Measurements from ENCODE around the gene SP2. TPM values are rescaled to one million over a fixed set of nuclear protein-coding genes. Genes with fewer than 3 reads are reported as not detected.
A peak's percentile ranks its signal among the peaks of the same experiment; 100 is the strongest.

The SP2 gene
- total RNA-seq, 1 experiment from 2014 or later = 22.2 TPM

- no peak overlapping the region for H2AFZ ChIP-seq (ENCODE audit: low read depth, low read length, poor library complexity, severe bottlenecking)
- CTCF ChIA-PET = interaction anchor here (1.0 to 1.3 kb wide), 2 partner anchors 14 to 23 kb away, joined by 3 to 4 read pairs; no protein-coding TSS in a partner anchor
- TF ChIP-seq, protein P1, sequence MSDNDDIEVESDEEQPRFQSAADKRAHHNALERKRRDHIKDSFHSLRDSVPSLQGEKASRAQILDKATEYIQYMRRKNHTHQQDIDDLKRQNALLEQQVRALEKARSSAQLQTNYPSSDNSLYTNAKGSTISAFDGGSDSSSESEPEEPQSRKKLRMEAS (IDR thresholded peaks at IDR 0.05) = no peak
- no peak for TF ChIP-seq ZNF274 (IDR thresholded peaks at IDR 0.05; ENCODE audit: low read depth, low read length)
- TF ChIP-seq JUND (IDR thresholded peaks at IDR 0.05) = no peak
- no peak overlapping the region for H3K4me3 ChIP-seq (replicated peaks in 1 of 2; ENCODE audit: low read depth in 1 of 2, low read length in 2 of 2)
- no TSS peak for BruUV-seq (replicated peaks)
- H3K79me2 ChIP-seq (ENCODE audit: insufficient read depth, low read length) = no peaks in the 10 kb centered on the region
- intact Hi-C loops (cut with micrococcal nuclease) = no loop called here
- H3K4me1 ChIP-seq (ENCODE audit: control insufficient read depth in 1 of 2, insufficient read depth in 2 of 2, low read length in 2 of 2) = peaks cover 13 to 34% of the 10 kb centered on the region in 2 experiments
- H3K4me2 ChIP-seq (ENCODE audit: low read length) = no peak overlapping the region
- H3K9ac ChIP-seq (ENCODE audit: low read length) = no peak overlapping the region
- no peaks in the 10 kb centered on the region for H3K27me3 ChIP-seq (ENCODE audit: insufficient read depth, low read length)
- DNase-seq (ENCODE audit: low read depth, low spot score) (no peak), ATAC-seq (no peak)
- RAD21 ChIA-PET (ENCODE audit: low non-redundant PET in 1 of 2, low total read pairs in 2 of 2, uncharacterized antibody in 2 of 2, unreplicated experiment in 2 of 2) = no interaction called here
- no peaks in the 10 kb centered on the region for H3K9me3 ChIP-seq (ENCODE audit: control insufficient read depth in 1 of 2, insufficient read depth in 1 of 2, low read depth in 1 of 2, low read length in 2 of 2)
- POLR2A ChIA-PET = no interaction called here
- H3K36me3 ChIP-seq (ENCODE audit: control insufficient read depth in 1 of 2, insufficient read depth in 2 of 2, low read length in 2 of 2) = no peaks in the 10 kb centered on the region
- H3K9me2 ChIP-seq (ENCODE audit: insufficient read depth) = no peaks in the 10 kb centered on the region
- no peak overlapping the region for H3K27ac ChIP-seq (ENCODE audit: low read depth, low read length)
- H4K20me1 ChIP-seq (ENCODE audit: insufficient read depth) = no peaks in the 10 kb centered on the region
These were observed 68.8 kb downstream of the SP2 start for GRCh38 chr17:47964856-47965255.

DNA sequence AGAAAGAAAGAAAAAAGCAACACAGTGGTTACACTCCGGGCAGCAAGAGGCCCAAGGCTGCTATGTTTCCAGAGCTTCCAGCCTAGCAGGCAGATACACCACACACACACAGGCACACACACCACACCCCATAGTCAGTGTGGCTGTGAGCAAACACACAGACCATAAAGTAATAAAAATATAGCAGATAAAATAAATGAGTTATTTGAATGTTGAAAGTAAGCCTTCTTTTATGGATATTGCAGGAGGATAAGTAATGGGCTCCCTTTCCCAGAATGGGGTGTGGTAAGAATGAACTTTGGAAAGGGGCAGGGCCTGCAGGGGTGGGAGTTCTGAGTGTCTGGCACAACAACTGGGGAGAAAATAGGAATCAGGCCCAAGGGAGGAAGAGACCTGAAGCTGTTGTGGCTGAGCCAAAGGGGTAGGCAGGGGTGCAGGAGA, 70.1 kb downstream of the SP2 start:
- no peak overlapping the region for H3K9ac ChIP-seq (ENCODE audit: low read length)
- no peaks in the 10 kb centered on the region for H4K20me1 ChIP-seq (ENCODE audit: insufficient read depth)
- no peak overlapping the region for H2AFZ ChIP-seq (ENCODE audit: low read depth, low read length, poor library complexity, severe bottlenecking)
- TF ChIP-seq CBX3 (IDR thresholded peaks at IDR 0.05; ENCODE audit: low read depth) (no peak), POLR2A (IDR thresholded peaks at IDR 0.05; ENCODE audit: borderline replicate concordance, extremely low read depth, insufficient read depth, insufficient read length) (no peak), ZNF274 (IDR thresholded peaks at IDR 0.05; ENCODE audit: low read depth, low read length) (no peak)
- intact Hi-C loops (cut with micrococcal nuclease) = no loop called here
- H3K9me3 ChIP-seq (ENCODE audit: control insufficient read depth in 1 of 2, insufficient read depth in 1 of 2, low read depth in 1 of 2, low read length in 2 of 2) = no peaks in the 10 kb centered on the region
- ChIA-PET RAD21 (ENCODE audit: low non-redundant PET in 1 of 2, low total read pairs in 2 of 2, uncharacterized antibody in 2 of 2, unreplicated experiment in 2 of 2) (no interaction called here), CTCF (interaction anchor here (2.2 to 2.6 kb wide), 2 partner anchors 17 to 20 kb away, joined by 19 read pairs; no protein-coding TSS in a partner anchor), POLR2A (no interaction called here)
- ATAC-seq (no peak), DNase-seq (ENCODE audit: low read depth, low spot score) (no peak)
- no peak overlapping the region for H3K27ac ChIP-seq (ENCODE audit: low read depth, low read length)
- H3K27me3 ChIP-seq (ENCODE audit: insufficient read depth, low read length) = no peaks in the 10 kb centered on the region
- no peak overlapping the region for H3K4me3 ChIP-seq (replicated peaks in 1 of 2; ENCODE audit: low read depth in 1 of 2, low read length in 2 of 2)
- peaks cover 1% of the 10 kb centered on the region; the same call in 1 of the 2 replicates for H3K79me2 ChIP-seq (ENCODE audit: insufficient read depth, low read length)
- peak overlapping the region; percentile 16 for H3K4me2 ChIP-seq (ENCODE audit: low read length)
- H3K4me1 ChIP-seq (ENCODE audit: control insufficient read depth in 1 of 2, insufficient read depth in 2 of 2, low read length in 2 of 2) = peaks cover 15 to 37% of the 10 kb centered on the region in 2 experiments
- no TSS peak for BruUV-seq (replicated peaks)
- no peaks in the 10 kb centered on the region for H3K9me2 ChIP-seq (ENCODE audit: insufficient read depth)
- no peaks in the 10 kb centered on the region for H3K36me3 ChIP-seq (ENCODE audit: control insufficient read depth in 1 of 2, insufficient read depth in 2 of 2, low read length in 2 of 2)
